GM12878 (cell line): Measurements from ENCODE around the gene PTPN2. TPM values are rescaled to one million over a fixed set of nuclear protein-coding genes. Genes with fewer than 3 reads are reported as not detected.

Source experiments
- ATAC-seq: fragments of 200-7000 bp; cut with Tn5 transposase; 3 replicates; pipeline ENCODE4 v1.9.1; 2020; ENCODE audit warnings: mild to moderate bottlenecking, moderate library complexity
- BruUV-seq: library from RNA; stranded (reverse); fragments of 400-500 nt; replicated peaks from 2 replicates; lab custom pipeline; 2021; lab: Mats Ljungman, UMichigan
- CTCF ChIA-PET: fragments of 300-600 bp; sonication (Branson Sonifier 250); formaldehyde crosslinking; extraction: SDS; loops from one replicate; lab custom pipeline; 2021; ENCODE audit warnings: inconsistent platforms; lab: Yijun Ruan, JAX
- POLR2A ChIA-PET: fragments of 350-600 bp; formaldehyde crosslinking; extraction: SDS; loops from one replicate; lab custom pipeline; 2021; ENCODE audit warnings: inconsistent platforms; lab: Charles Lee
- RAD21 ChIA-PET: fragments of 300-600 bp; sonication (Branson Sonifier 250); formaldehyde crosslinking; loops from one replicate; lab custom pipeline; 2023; ENCODE audit warnings: antibody characterized with exemption; ENCODE audit not compliant: unreplicated experiment; lab: Charles Lee
- SMC1A ChIA-PET: fragments of 300-600 bp; sonication (Branson Sonifier 250); formaldehyde crosslinking; loops from one replicate; lab custom pipeline; 2023; ENCODE audit not compliant: unreplicated experiment, uncharacterized antibody; lab: Charles Lee
- DNase-seq: peaks from one replicate; pipeline ENCODE4 v3.0.0-alpha.2; 2011; ENCODE audit warnings: low read depth, low spot score
- FAIRE-seq: peaks from 3 replicates; lab custom pipeline; 2011; peaks lifted over from hg19 to GRCh38; lab: Jason Lieb, UNC
- H2AFZ ChIP-seq: 2 replicates; pipeline ENCODE4 v1.6.0; 2011; ENCODE audit warnings: low read depth, low read length, control low read depth; ENCODE audit not compliant: control insufficient read depth
- H3K27ac ChIP-seq: 2 replicates; pipeline ENCODE4 v1.5.1; 2011; ENCODE audit warnings: control low read depth; ENCODE audit not compliant: control insufficient read depth, insufficient read depth
- H3K27me3 ChIP-seq, 2 experiments: replicated peaks in 1 of 2; 2 replicates each; pipeline versions ENCODE4 v1.6.0 to v1.6.1; 2011; ENCODE audit warnings: low read length in 1 of 2; ENCODE audit not compliant: control insufficient read depth in 2 of 2, insufficient read depth in 2 of 2
- H3K36me3 ChIP-seq, 2 experiments: 2 replicates each; pipeline ENCODE4 v1.5.1; 2011; ENCODE audit warnings: low read length in 1 of 2; ENCODE audit not compliant: control insufficient read depth in 2 of 2, insufficient read depth in 2 of 2
- H3K4me1 ChIP-seq: 2 replicates; pipeline ENCODE4 v1.6.1; 2011; ENCODE audit warnings: mild to moderate bottlenecking, low read length, moderate library complexity, mixed read lengths; ENCODE audit not compliant: control insufficient read depth, insufficient read depth
- H3K4me2 ChIP-seq: 2 replicates; pipeline ENCODE4 v1.6.0; 2011; ENCODE audit warnings: control low read depth; ENCODE audit not compliant: control insufficient read depth, insufficient read depth
- H3K4me3 ChIP-seq: fragments of 200-600 bp; sonication (generic); 2 replicates; pipeline ENCODE4 v1.5.1; 2016
- H3K79me2 ChIP-seq: 2 replicates; pipeline ENCODE4 v1.6.0; 2011; ENCODE audit warnings: low read length; ENCODE audit not compliant: control insufficient read depth, insufficient read depth
- H3K9ac ChIP-seq: 2 replicates; pipeline ENCODE4 v1.8.0; 2011; ENCODE audit warnings: low read length, control low read depth, mixed read lengths; ENCODE audit not compliant: control insufficient read depth, insufficient read depth
- H3K9me3 ChIP-seq: replicated peaks from 3 replicates; pipeline ENCODE4 v1.5.1; 2011; ENCODE audit warnings: mild to moderate bottlenecking, low read length; ENCODE audit not compliant: control insufficient read depth, insufficient read depth
- H4K20me1 ChIP-seq: 2 replicates; pipeline ENCODE4 v1.6.0; 2011; ENCODE audit not compliant: control insufficient read depth, insufficient read depth
- BCL11A ChIP-seq: IDR thresholded peaks from 2 replicates; pipeline ENCODE4 v1.6.1; 2011; ENCODE audit warnings: low read depth, low read length
- CHD1 ChIP-seq: IDR thresholded peaks from 2 replicates; pipeline ENCODE4 v1.6.1; 2012; ENCODE audit warnings: low read depth, low read length, improper control_type of control experiment
- EP300 ChIP-seq, 2 experiments: fragments of 150-350 bp in 1 of 2; IDR thresholded peaks; 2 replicates each; pipeline ENCODE4 v1.6.1; 2011 to 2012; ENCODE audit warnings: low read depth in 2 of 2, low read length in 2 of 2, borderline replicate concordance in 1 of 2, improper control_type of control experiment in 1 of 2, inconsistent platforms in 1 of 2; ENCODE audit not compliant: control insufficient read depth in 1 of 2
- JUND ChIP-seq: IDR thresholded peaks from 2 replicates; pipeline ENCODE4 v1.6.1; 2012; ENCODE audit warnings: low read depth, mild to moderate bottlenecking, low read length, improper control_type of control experiment, moderate library complexity
- KAT2A ChIP-seq: conservative IDR thresholded peaks from 2 replicates; pipeline ENCODE4 v1.6.1; 2011; ENCODE audit warnings: low read depth, low read length; ENCODE audit not compliant: control insufficient read depth
- LARP7 ChIP-seq: fragments of 450-650 bp; IDR thresholded peaks from 2 replicates; pipeline ENCODE4 v1.6.1; 2017; ENCODE audit warnings: mild to moderate bottlenecking
- MTA2 ChIP-seq: fragments of 450-650 bp; IDR thresholded peaks from 2 replicates; pipeline ENCODE4 v1.6.1; 2016; ENCODE audit warnings: low read depth, mild to moderate bottlenecking, moderate library complexity
- MXI1 ChIP-seq: fragments of 150-350 bp; IDR thresholded peaks from 2 replicates; pipeline ENCODE4 v1.6.1; 2011; ENCODE audit warnings: low read depth, mild to moderate bottlenecking, inconsistent platforms, low read length, improper control_type of control experiment
- NFYB ChIP-seq: IDR thresholded peaks from 2 replicates; pipeline ENCODE4 v1.6.1; 2011; ENCODE audit warnings: low read depth, mild to moderate bottlenecking, low read length, improper control_type of control experiment, moderate library complexity; ENCODE audit not compliant: insufficient read depth
- NRF1 ChIP-seq: conservative IDR thresholded peaks from 2 replicates; pipeline ENCODE4 v1.6.1; 2011; ENCODE audit warnings: mild to moderate bottlenecking, low read depth, low read length, improper control_type of control experiment
- POLR2A ChIP-seq: IDR thresholded peaks from 2 replicates; pipeline ENCODE4 v1.6.1; 2011; ENCODE audit warnings: low read depth, mild to moderate bottlenecking, low read length
- PRDM15 ChIP-seq: fragments of 450-650 bp; formaldehyde crosslinking; IDR thresholded peaks from 2 replicates; pipeline ENCODE4 v1.4.0; 2020; ENCODE audit warnings: mild to moderate bottlenecking, moderate library complexity
- SMC3 ChIP-seq: IDR thresholded peaks from 2 replicates; pipeline ENCODE4 v1.6.1; 2011; ENCODE audit warnings: low read length, improper control_type of control experiment, borderline replicate concordance
- SPI1 ChIP-seq: IDR thresholded peaks from 2 replicates; pipeline ENCODE4 v1.6.1; 2011; ENCODE audit warnings: low read depth, mild to moderate bottlenecking, low read length, moderate library complexity, borderline replicate concordance; ENCODE audit not compliant: insufficient read depth
- TCF7 ChIP-seq: IDR thresholded peaks from 2 replicates; pipeline ENCODE4 v1.6.1; 2014; ENCODE audit warnings: antibody characterized with exemption, borderline replicate concordance
- ZNF622 ChIP-seq: fragments of 450-650 bp; IDR thresholded peaks from 2 replicates; pipeline ENCODE4 v1.6.1; 2017; ENCODE audit warnings: mild to moderate bottlenecking, inconsistent platforms
- WGBS: methylation state at CpG from one replicate; pipeline ENCODE4 v1.1.6; 2016; ENCODE audit warnings: low lambda C conversion rate; ENCODE audit not compliant: insufficient replicate concordance, insufficient coverage; ENCODE audit errors: missing lambda C conversion rate; 5-methylcytosine and 5-hydroxymethylcytosine counted together
- in situ Hi-C: fragments of 300-500 bp; cut with MboI; formaldehyde crosslinking; loops from 9 replicates; pipeline ENCODE4 v1.14.3; 2018; ENCODE audit warnings: mixed read lengths
- intact Hi-C: fragments of 100-400 bp; cut with micrococcal nuclease; formaldehyde crosslinking; loops from one replicate; pipeline ENCODE4 v1.14.2; 2022; ENCODE audit not compliant: unreplicated experiment
- polyA plus RNA-seq, 11 experiments: library from polyadenylated mRNA; depleted of rRNA in 4 of 11; unstranded in 6 of 11; stranded (reverse) in 5 of 11; fragments of >200 nt; fragmentation: Nextera tagmentation in 4 of 11; fragmentation: Illumina TruSeq in 1 of 11; extraction: Ambion mirVana in 4 of 11; extraction: Trizol in 1 of 11; gene quantifications; 1 replicate in 1 of 11; 2 replicates in 10 of 11; pipeline versions ENCODE4 v1.2.1 to v1.2.3, GENCODE V29; 2011 to 2016; ENCODE audit warnings: inconsistent platforms in 2 of 11, missing spikeins in 2 of 11, low read depth in 1 of 11
- total RNA-seq, 4 experiments: library from RNA; depleted of rRNA in 3 of 4; stranded (reverse); fragments of >200 nt in 3 of 4; fragmentation: Illumina TruSeq in 1 of 4; extraction: Trizol in 1 of 4; gene quantifications; 2 replicates each; pipeline versions ENCODE4 v1.2.1 to v1.2.3, GENCODE V29; 2013 to 2021
- TF ChIP-seq, protein P1 (sequence below): IDR thresholded peaks from 2 replicates; pipeline ENCODE4 v1.6.1; 2011; ENCODE audit warnings: low read depth, low read length, improper control_type of control experiment, borderline replicate concordance
- TF ChIP-seq, protein P2 (sequence below): fragments of 150-350 bp; IDR thresholded peaks from 2 replicates; pipeline ENCODE4 v1.6.1; 2014; ENCODE audit warnings: mild to moderate bottlenecking, low read depth, low read length

Gene PTPN2
- total and polyA plus RNA-seq, 10 of the 15 experiments (the other 5 are each of a cell fraction or from before 2014, with no cell fraction given), result 46.5 to 86.7 (median 64.6) TPM

GRCh38 chr18:12928206-12928605, 44.2 kb upstream of the PTPN2 start:
- no peak overlapping the region for H2AFZ ChIP-seq
- FAIRE-seq, result no peak
- intact Hi-C loops (no loop called here), in situ Hi-C loops (no loop called here)
- H3K27ac ChIP-seq, result no peak overlapping the region
- no peaks in the 10 kb centered on the region for H3K36me3 ChIP-seq
- no TSS peak for BruUV-seq
- no peak overlapping the region for H3K4me3 ChIP-seq
- no peaks in the 10 kb centered on the region for H3K9me3 ChIP-seq
- no peaks in the 10 kb centered on the region for H3K4me1 ChIP-seq
- ATAC-seq, result no peak
- H4K20me1 ChIP-seq, result no peaks in the 10 kb centered on the region
- WGBS, result 63% methylated on average over 4 of the region's 4 CpGs
- DNase-seq, result no peak
- H3K9ac ChIP-seq, result no peak overlapping the region
- TF ChIP-seq PRDM15 (no peak), MTA2 (no peak), TCF7 (no peak), KAT2A (no peak), POLR2A (no peak), NRF1 (no peak), BCL11A (no peak), MXI1 (no peak), JUND (no peak), NFYB (no peak), SMC3 (no peak), ZNF622 (no peak), SPI1 (no peak), EP300 (IDR thresholded peaks at IDR 0.05; ENCODE audit: borderline replicate concordance in 1 of 2, control insufficient read depth in 1 of 2, low read depth in 2 of 2, low read length in 2 of 2) (no peak), LARP7 (no peak), CHD1 (no peak)
- TF ChIP-seq, protein P1, sequence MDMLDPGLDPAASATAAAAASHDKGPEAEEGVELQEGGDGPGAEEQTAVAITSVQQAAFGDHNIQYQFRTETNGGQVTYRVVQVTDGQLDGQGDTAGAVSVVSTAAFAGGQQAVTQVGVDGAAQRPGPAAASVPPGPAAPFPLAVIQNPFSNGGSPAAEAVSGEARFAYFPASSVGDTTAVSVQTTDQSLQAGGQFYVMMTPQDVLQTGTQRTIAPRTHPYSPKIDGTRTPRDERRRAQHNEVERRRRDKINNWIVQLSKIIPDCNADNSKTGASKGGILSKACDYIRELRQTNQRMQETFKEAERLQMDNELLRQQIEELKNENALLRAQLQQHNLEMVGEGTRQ, result no peak
- TF ChIP-seq, protein P2, sequence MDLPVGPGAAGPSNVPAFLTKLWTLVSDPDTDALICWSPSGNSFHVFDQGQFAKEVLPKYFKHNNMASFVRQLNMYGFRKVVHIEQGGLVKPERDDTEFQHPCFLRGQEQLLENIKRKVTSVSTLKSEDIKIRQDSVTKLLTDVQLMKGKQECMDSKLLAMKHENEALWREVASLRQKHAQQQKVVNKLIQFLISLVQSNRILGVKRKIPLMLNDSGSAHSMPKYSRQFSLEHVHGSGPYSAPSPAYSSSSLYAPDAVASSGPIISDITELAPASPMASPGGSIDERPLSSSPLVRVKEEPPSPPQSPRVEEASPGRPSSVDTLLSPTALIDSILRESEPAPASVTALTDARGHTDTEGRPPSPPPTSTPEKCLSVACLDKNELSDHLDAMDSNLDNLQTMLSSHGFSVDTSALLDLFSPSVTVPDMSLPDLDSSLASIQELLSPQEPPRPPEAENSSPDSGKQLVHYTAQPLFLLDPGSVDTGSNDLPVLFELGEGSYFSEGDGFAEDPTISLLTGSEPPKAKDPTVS, result no peak
- CTCF ChIA-PET, result no interaction called here
- no peak overlapping the region for H3K4me2 ChIP-seq
- POLR2A ChIA-PET, result no interaction called here
- H3K79me2 ChIP-seq, result no peaks in the 10 kb centered on the region
- SMC1A ChIA-PET, result interaction anchor here (1.6 kb wide), 1 partner anchor 184 kb away, joined by 5 read pairs; no protein-coding TSS in a partner anchor
- RAD21 ChIA-PET, result no interaction called here
- H3K27me3 ChIP-seq, result no peaks in the 10 kb centered on the region; a peak in 2 of 4 replicates
